ENCODE measurements around the gene CTNND2.

- TF ChIP-seq CTCF (IDR thresholded peaks at IDR 0.05) (no peak), REST (IDR thresholded peaks at IDR 0.05; ENCODE audit: low read depth, low read length) (no peak), TAF1 (IDR thresholded peaks at IDR 0.05; ENCODE audit: borderline replicate concordance, low read depth, low read length) (no peak)
Observed at GRCh38 chr5:11239261-11240015, 664.8 kb downstream of the CTNND2 start.

Data from SK-N-SH (cell line).